Kidney epithelial cell (primary cell): ENCODE data around the gene ZBED4. TPM values are rescaled to one million over a fixed set of nuclear protein-coding genes. Genes with fewer than 3 reads are reported as not detected.

Source experiments
- DNase-seq: peaks from one replicate; pipeline ENCODE4 v3.0.0-alpha.2; 2010; ENCODE audit warnings: low read depth
- H3K27me3 ChIP-seq: 2 replicates; pipeline ENCODE4 v1.6.0; 2011; ENCODE audit warnings: low read length; ENCODE audit not compliant: control insufficient read depth, insufficient read depth
- H3K36me3 ChIP-seq: 2 replicates; pipeline ENCODE4 v1.5.1; 2011; ENCODE audit warnings: low read length; ENCODE audit not compliant: control insufficient read depth, insufficient read depth
- H3K4me3 ChIP-seq: 2 replicates; pipeline ENCODE4 v1.5.1; 2011; ENCODE audit warnings: low read depth, mild to moderate bottlenecking, control low read depth, low read length
- CTCF ChIP-seq: IDR thresholded peaks from 2 replicates; pipeline ENCODE4 v1.5.1; 2011; ENCODE audit warnings: mild to moderate bottlenecking, moderate library complexity, low read length, control low read depth, inconsistent platforms; ENCODE audit not compliant: insufficient read depth, poor library complexity, severe bottlenecking
- total RNA-seq: library from RNA; depleted of rRNA; stranded (reverse); fragments of >200 nt; gene quantifications from 2 replicates; pipeline ENCODE4 v1.2.3, GENCODE V29; 2015

ZBED4 gene
- total RNA-seq, 1 donor from 2014 or later: 28.8 TPM

GRCh38 chr22:49917974-49918910, 64.6 kb downstream of the ZBED4 start, which contains the start of the genes ALG12 and CRELD2:
Gene ALG12 (minus strand): TSS chr22:49918438. CDS start chr22:49913765, 4,673 bp downstream.
Gene CRELD2 (plus strand): TSS chr22:49918634. CDS start chr22:49918770, 136 bp downstream.
- peak within 1 kb of the TSS; percentile 77 for H3K4me3 ChIP-seq
- H3K27me3 ChIP-seq: no peaks in the 10 kb centered on the region
- no peak for TF ChIP-seq CTCF
- H3K36me3 ChIP-seq: no peaks in the 10 kb centered on the region
- peak; percentile 68 for DNase-seq

- no peaks in the 10 kb centered on the region for H3K36me3 ChIP-seq
- DNase-seq: no peak
- H3K27me3 ChIP-seq: no peaks in the 10 kb centered on the region
- no peak for TF ChIP-seq CTCF
- peak overlapping the region; percentile 71 for H3K4me3 ChIP-seq
Measured at GRCh38 chr22:49918911-49919881, 65.6 kb downstream of the ZBED4 start.

DNA sequence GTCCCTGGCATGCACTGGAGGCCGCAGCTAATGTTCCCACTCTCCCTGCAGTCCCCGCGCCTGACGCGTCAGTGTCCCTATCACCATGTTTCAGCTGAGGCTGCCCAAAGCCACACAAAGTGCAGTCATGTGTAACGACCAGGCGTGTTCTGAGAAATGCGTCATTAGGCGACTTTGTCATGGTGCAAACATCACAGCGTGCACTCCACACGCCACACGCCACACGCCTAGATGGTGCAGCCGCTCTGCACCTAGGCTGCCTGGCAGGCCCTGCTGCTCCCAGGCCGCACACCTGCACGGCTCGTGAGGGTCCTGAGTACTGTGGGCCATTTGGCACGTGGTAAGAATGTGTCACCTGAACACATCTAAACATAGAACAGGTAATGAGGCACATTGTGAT, 67.2 kb downstream of the ZBED4 start:
- H3K36me3 ChIP-seq: no peaks in the 10 kb centered on the region
- H3K4me3 ChIP-seq: no peak overlapping the region
- no peak for TF ChIP-seq CTCF
- no peaks in the 10 kb centered on the region for H3K27me3 ChIP-seq
- no peak for DNase-seq

- H3K36me3 ChIP-seq: no peaks in the 10 kb centered on the region
- no peak overlapping the region for H3K4me3 ChIP-seq
- no peak for DNase-seq
- H3K27me3 ChIP-seq: no peaks in the 10 kb centered on the region
- no peak for TF ChIP-seq CTCF
Measured at GRCh38 chr22:49921508-49922278, 68.0 kb downstream of the ZBED4 start.

GRCh38 chr22:49922484-49922883, 68.8 kb downstream of the ZBED4 start:
- no peak for TF ChIP-seq CTCF
- Histone ChIP-seq H3K4me3 (no peak overlapping the region), H3K36me3 (no peaks in the 10 kb centered on the region), H3K27me3 (no peaks in the 10 kb centered on the region)
- no peak for DNase-seq
